Measurements from ENCODE around the gene SPTBN1.

DNA sequence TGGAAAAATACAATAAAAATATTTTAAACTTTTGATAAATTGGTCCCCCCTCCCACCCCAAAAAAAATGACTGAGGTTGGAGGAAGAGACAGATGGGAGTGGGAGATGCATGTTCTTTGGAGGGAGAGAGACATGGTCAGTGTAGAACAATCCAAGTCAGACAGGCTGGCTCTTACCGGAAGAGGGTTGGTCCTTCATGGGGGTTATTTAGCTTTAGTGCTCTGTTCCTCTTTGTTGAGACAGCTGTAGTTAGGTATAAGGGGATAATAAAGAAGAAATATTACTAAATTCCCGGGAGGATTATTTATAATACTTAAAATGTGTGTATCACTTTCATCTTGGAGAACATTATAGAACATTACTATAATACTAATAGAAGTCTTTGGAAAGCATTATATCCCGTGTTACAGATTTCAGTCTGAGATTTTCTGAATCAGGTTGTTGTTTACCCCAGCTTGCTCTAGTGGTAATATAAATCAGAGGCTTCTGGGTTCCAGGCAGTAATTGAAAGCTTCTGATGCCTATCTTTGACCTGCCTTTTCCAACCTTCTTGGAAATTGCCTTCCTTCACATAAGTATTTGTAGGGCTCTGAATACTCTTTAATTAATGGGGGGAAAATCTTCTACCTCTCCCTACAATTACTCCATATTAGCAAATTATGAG lies 87.7 kb downstream of the SPTBN1 start:
- TF ChIP-seq, protein P1, sequence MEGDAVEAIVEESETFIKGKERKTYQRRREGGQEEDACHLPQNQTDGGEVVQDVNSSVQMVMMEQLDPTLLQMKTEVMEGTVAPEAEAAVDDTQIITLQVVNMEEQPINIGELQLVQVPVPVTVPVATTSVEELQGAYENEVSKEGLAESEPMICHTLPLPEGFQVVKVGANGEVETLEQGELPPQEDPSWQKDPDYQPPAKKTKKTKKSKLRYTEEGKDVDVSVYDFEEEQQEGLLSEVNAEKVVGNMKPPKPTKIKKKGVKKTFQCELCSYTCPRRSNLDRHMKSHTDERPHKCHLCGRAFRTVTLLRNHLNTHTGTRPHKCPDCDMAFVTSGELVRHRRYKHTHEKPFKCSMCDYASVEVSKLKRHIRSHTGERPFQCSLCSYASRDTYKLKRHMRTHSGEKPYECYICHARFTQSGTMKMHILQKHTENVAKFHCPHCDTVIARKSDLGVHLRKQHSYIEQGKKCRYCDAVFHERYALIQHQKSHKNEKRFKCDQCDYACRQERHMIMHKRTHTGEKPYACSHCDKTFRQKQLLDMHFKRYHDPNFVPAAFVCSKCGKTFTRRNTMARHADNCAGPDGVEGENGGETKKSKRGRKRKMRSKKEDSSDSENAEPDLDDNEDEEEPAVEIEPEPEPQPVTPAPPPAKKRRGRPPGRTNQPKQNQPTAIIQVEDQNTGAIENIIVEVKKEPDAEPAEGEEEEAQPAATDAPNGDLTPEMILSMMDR (conservative IDR thresholded peaks at IDR 0.05): no peak
- TF ChIP-seq ZFX (IDR thresholded peaks at IDR 0.05): no peak

All from C4-2B (cell line).